ENCODE results near the gene GRIN1. TPM values are rescaled to one million over a fixed set of nuclear protein-coding genes. Genes with fewer than 3 reads are reported as not detected.
"Not testable (repeated sequence)": the region's sequence is repeated elsewhere in the genome, so short reads cannot be mapped to it uniquely, and the experiment has no call there.

GRIN1 gene
- total and polyA plus RNA-seq, 7 experiments from 2014 or later = not detected

DNA sequence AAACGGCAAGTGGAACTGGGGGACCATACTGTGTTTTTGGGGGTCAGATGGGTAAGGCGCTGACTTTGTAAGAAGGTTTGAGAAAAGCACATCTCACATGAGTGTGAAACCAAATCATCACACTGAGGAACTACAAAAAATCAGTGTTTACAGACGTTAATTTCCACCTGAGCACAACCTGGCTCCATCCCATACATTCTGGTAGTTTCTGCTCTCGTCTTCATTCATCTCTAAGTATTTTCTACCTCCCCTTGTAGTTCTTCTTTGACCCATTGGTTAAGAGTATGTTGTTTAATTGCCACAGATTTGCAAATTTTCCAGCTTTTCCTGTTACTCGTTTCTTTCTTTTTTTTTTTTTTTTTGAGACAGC, 15.5 kb upstream of the GRIN1 start:
- Histone ChIP-seq H3K4me3 (ENCODE audit: low read length) (no peak overlapping the region), H3K27me3 (ENCODE audit: control insufficient read depth in 2 of 2, insufficient read depth in 2 of 2, low read length in 2 of 2) (no peaks in the 10 kb centered on the region), H3K4me1 (ENCODE audit: control insufficient read depth in 2 of 2, insufficient read depth in 2 of 2, low read length in 2 of 2) (peaks cover 16 to 17% of the 10 kb centered on the region in 2 donors), H3K27ac (ENCODE audit: low read depth, low read length) (no peak overlapping the region), H3K36me3 (ENCODE audit: control insufficient read depth in 2 of 3, insufficient read depth in 3 of 3, low read length in 3 of 3) (no peaks in the 10 kb centered on the region), H3K9me3 (ENCODE audit: control insufficient read depth in 2 of 3, low read length in 3 of 3) (no peaks in the 10 kb centered on the region)
- H3K36me3 Mint-ChIP-seq = peaks cover 0 to 2% (median 0%) of the 10 kb centered on the region in 5 donors
- H3K4me1 Mint-ChIP-seq = peaks cover 20 to 37% (median 28%) of the 10 kb centered on the region in 7 donors
- H3K4me3 Mint-ChIP-seq = no peak overlapping the region
- DNase-seq (no peak), ATAC-seq (no peak)
- no peaks in the 10 kb centered on the region for H3K27me3 Mint-ChIP-seq
- CTCF ChIA-PET = interaction anchor here (0.7 to 2.2 kb wide), 3 partner anchors 104 to 205 kb away, joined by 4 to 6 read pairs (median 4); partner anchors contain the start of gene RNF224
- H3K9me3 Mint-ChIP-seq = no peaks in the 10 kb centered on the region
- intact Hi-C loops (cut with micrococcal nuclease) = no loop called here
- POLR2A ChIA-PET = interaction anchor here (0.6 to 1.3 kb wide), 3 partner anchors 52 to 116 kb away, joined by 3 to 4 read pairs (median 3); no protein-coding TSS in a partner anchor
- no peak overlapping the region for H3K27ac Mint-ChIP-seq

DNA sequence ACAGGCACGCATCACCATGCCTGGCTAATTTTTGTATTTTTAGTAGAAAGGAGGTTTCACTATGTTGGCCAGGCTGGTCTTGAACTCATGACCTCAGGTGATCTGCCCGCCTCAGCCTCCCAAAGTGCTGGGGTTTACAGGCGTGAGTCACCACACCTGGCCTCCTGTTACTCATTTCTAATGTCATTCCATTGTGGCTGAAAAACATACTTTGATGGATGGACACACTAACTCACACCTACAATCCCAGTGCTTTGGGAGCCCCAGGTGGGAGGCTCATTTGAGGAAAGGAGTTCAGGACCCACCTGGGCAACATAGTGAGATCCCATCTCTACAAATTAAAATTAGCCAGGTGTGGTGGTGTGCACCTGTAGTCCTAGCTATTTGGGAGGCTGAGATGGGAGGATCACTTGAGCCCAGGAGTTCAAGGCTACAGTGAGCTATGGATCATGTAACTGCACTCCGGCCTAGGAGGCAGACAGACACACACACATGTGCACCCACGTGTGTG, 14.9 kb upstream of the GRIN1 start:
- H3K27ac Mint-ChIP-seq; H3K4me3 Mint-ChIP-seq; DNase-seq; H3K27ac ChIP-seq (ENCODE audit: low read depth, low read length); H3K27me3 ChIP-seq (ENCODE audit: control insufficient read depth in 2 of 2, insufficient read depth in 2 of 2, low read length in 2 of 2); H3K36me3 Mint-ChIP-seq; H3K36me3 ChIP-seq (ENCODE audit: control insufficient read depth in 2 of 3, insufficient read depth in 3 of 3, low read length in 3 of 3); H3K4me3 ChIP-seq (ENCODE audit: low read length); H3K9me3 Mint-ChIP-seq; intact Hi-C loops (cut with micrococcal nuclease); H3K9me3 ChIP-seq (ENCODE audit: control insufficient read depth in 2 of 3, low read length in 3 of 3); H3K27me3 Mint-ChIP-seq; ATAC-seq: not testable (repeated sequence)
- CTCF ChIA-PET = interaction anchor here (0.7 to 2.2 kb wide), 4 partner anchors 9 to 206 kb away, joined by 3 to 6 read pairs (median 4); partner anchors contain the start of gene DPP7
- H3K4me1 Mint-ChIP-seq = peaks cover 25 to 41% (median 33%) of the 10 kb centered on the region in 7 donors
- POLR2A ChIA-PET = interaction anchor here (1.1 to 1.3 kb wide), 2 partner anchors 52 to 99 kb away, joined by 3 to 4 read pairs; no protein-coding TSS in a partner anchor
- H3K4me1 ChIP-seq (ENCODE audit: control insufficient read depth in 2 of 2, insufficient read depth in 2 of 2, low read length in 2 of 2) = peaks cover 21 to 22% of the 10 kb centered on the region in 2 donors

DNA sequence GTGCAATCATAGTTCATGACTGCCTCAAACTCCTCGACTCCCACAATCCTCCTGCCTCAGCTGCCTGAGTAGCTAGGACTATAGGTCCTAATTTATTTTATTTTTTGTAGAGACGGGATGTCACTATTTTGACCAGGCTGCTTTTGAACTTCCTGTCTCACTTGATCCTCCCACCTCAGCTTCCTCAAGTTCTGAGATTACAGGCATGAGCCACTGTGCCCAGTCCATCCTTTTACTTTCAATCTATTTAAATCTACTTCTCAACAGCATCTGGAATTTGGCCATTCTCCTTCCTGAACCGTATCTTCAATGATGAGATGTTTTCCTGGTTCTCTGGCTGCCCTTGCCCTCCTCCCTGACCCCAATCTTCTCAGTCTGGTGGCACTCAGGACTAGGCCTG, 12.2 kb upstream of the GRIN1 start:
- peak overlapping the region; percentile 85 for H3K27ac ChIP-seq (ENCODE audit: low read depth, low read length)
- CTCF ChIA-PET = interaction anchor here (1.4 kb wide), 1 partner anchor 31 kb away, joined by 3 read pairs; no protein-coding TSS in a partner anchor

DNA sequence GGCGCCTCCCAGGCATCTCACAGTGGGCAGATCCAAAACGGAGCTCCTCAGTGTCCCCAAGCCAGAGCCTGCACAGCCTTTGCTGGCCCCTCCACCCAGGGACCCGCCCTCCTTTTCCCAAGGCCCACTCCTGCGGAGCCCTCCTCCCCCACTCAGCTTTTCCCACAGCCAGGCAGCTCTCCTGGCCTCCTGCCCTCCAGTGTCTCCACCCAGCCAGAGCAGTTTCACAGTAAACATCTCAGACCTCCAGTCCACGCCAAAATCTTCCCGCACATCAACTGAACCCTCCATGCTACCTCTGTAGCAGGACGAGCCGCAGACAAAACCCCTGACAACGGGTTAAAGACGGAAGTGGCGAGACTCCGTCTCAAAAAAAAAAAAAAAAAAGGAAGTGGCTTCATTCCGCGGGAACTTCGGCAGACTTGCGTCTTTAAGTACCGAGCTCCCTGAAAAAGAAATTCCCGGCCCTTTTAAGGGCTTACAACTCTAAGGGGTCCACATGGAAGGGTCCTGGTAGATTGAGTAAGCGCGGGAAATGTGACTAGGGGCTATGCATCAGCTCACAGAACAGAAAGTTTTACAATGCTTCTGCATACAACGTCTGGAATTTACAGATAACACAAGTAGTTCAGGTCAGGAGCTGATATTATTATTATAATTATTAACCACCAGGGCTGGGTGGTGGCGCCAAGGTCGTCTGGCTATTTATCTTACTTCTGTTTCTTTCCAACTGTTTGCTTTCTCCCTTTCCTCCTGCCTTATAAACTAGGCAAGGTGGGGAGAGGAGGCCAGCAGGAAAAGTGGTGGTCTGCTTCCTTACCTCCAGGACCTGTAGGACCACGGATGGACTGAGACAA, 11.4 kb upstream of the GRIN1 start:
- Mint-ChIP-seq H3K27ac (peak overlapping the region; percentile 83 to 99 (median 94)), H3K27me3 (peaks cover 0 to 2% (median 2%) of the 10 kb centered on the region in 5 donors), H3K4me1 (peaks cover 25 to 34% (median 28%) of the 10 kb centered on the region in 7 donors), H3K4me3 (peak overlapping the region; percentile 82 to 93 (median 86)), H3K36me3 (peaks cover 0 to 2% (median 0%) of the 10 kb centered on the region in 5 donors), H3K9me3 (peaks cover 0 to 11% (median 0%) of the 10 kb centered on the region in 11 donors)
- intact Hi-C loops (cut with micrococcal nuclease) = loop anchor here (2.0 to 5.0 kb wide), 2 partner anchors 13 to 425 kb away; partner anchors contain the start of genes DPP7 (in 1 of the 2), MRPL41 (in 1 of the 2) and PNPLA7 (in 1 of the 2)
- ATAC-seq = no peak
- H3K4me3 ChIP-seq (ENCODE audit: low read length) = peak overlapping the region; percentile 85
- no peaks in the 10 kb centered on the region for H3K36me3 ChIP-seq (ENCODE audit: control insufficient read depth in 2 of 3, insufficient read depth in 3 of 3, low read length in 3 of 3)
- peak in 6 of 9 donors; percentile 31 to 56 (median 42) for DNase-seq
- H3K4me1 ChIP-seq (ENCODE audit: control insufficient read depth in 2 of 2, insufficient read depth in 2 of 2, low read length in 2 of 2) = peaks cover 21 to 28% of the 10 kb centered on the region in 2 donors
- no peaks in the 10 kb centered on the region for H3K27me3 ChIP-seq (ENCODE audit: control insufficient read depth in 2 of 2, insufficient read depth in 2 of 2, low read length in 2 of 2)
- POLR2A ChIA-PET = interaction anchor here (0.6 to 2.7 kb wide), 8 partner anchors 14 to 400 kb away, joined by 3 to 10 read pairs (median 4); partner anchors contain the start of genes NDOR1, TMEM203, TPRN and TUBB4B
- CTCF ChIA-PET = interaction anchor here (0.6 to 1.1 kb wide), 3 partner anchors 61 to 421 kb away, joined by 4 read pairs; partner anchors contain the start of genes ANAPC2 and SSNA1
- H3K9me3 ChIP-seq (ENCODE audit: control insufficient read depth in 2 of 3, low read length in 3 of 3) = no peaks in the 10 kb centered on the region
- H3K27ac ChIP-seq (ENCODE audit: low read depth, low read length) = peak overlapping the region; percentile 85

More for the DNA sequence above, 12.2 kb upstream of the GRIN1 start:
- POLR2A ChIA-PET = interaction anchor here (0.7 to 2.7 kb wide), 6 partner anchors 13 to 113 kb away, joined by 3 to 10 read pairs (median 6); partner anchors contain the start of genes NDOR1, TMEM203, TPRN and TUBB4B
- Mint-ChIP-seq H3K27me3 (no peaks in the 10 kb centered on the region), H3K9me3 (peaks cover 0 to 11% (median 0%) of the 10 kb centered on the region in 11 donors), H3K4me3 (peak overlapping the region; percentile 82 to 93 (median 86)), H3K27ac (peak overlapping the region; percentile 59 to 99 (median 94)), H3K4me1 (peaks cover 25 to 36% (median 33%) of the 10 kb centered on the region in 7 donors), H3K36me3 (peaks cover 0 to 2% (median 0%) of the 10 kb centered on the region in 5 donors)
- H3K27me3 ChIP-seq (ENCODE audit: control insufficient read depth in 2 of 2, insufficient read depth in 2 of 2, low read length in 2 of 2) = no peaks in the 10 kb centered on the region
- H3K4me1 ChIP-seq (ENCODE audit: control insufficient read depth in 2 of 2, insufficient read depth in 2 of 2, low read length in 2 of 2) = peaks cover 21 to 28% of the 10 kb centered on the region in 2 donors
- H3K4me3 ChIP-seq (ENCODE audit: low read length) = peak overlapping the region; percentile 85
- DNase-seq = no peak
- no peaks in the 10 kb centered on the region for H3K36me3 ChIP-seq (ENCODE audit: control insufficient read depth in 2 of 3, insufficient read depth in 3 of 3, low read length in 3 of 3)
- intact Hi-C loops (cut with micrococcal nuclease) = loop anchor here in 1 of 2 donors (5.0 kb wide), 1 partner anchor 426 kb away; the partner anchor contains the start of genes MRPL41 and PNPLA7
- no peaks in the 10 kb centered on the region for H3K9me3 ChIP-seq (ENCODE audit: control insufficient read depth in 2 of 3, low read length in 3 of 3)
- ATAC-seq = no peak

DNA sequence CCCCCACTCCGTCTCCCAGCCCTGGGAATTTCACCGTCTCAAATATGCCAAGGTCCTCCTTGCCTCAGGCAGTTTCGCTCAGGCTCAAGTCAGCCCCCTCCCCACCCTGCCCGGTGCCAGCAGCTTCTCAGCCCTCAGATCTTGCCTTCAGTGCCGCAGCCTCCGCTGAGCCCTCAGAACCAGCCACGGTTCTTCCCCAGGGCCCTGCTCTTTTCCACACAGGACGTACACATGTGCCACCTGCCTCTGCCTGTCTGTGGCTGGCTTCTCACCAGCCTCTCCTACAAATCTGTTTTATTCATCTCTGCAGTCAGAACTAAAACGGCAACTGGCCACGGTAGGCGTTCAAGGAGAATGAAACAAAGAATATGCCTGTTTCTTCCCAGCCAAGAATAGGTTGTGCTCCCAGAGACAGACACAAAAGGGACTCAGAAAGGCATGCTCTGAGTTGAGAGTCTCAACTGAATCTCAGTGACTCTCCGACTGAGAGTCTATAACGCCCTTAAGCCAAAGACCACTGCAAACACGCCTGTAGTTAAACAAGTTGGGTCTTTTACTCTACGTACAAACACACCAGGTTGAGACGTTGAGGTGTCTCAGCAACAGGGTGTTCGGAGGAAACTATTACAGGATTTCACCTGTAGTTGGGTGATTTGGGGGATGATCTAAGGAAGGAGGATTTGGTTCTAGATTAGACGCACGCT, 10.6 kb upstream of the GRIN1 start:
- Mint-ChIP-seq H3K36me3 (peaks cover 0 to 2% (median 0%) of the 10 kb centered on the region in 5 donors), H3K27ac (peak overlapping the region; percentile 83 to 95 (median 91)), H3K4me1 (peaks cover 23 to 34% (median 27%) of the 10 kb centered on the region in 7 donors), H3K4me3 (peak overlapping the region; percentile 82 to 93 (median 86)), H3K27me3 (peaks cover 3 to 10% (median 8%) of the 10 kb centered on the region in 5 donors), H3K9me3 (peaks cover 0 to 11% (median 0%) of the 10 kb centered on the region in 11 donors)
- Histone ChIP-seq H3K9me3 (ENCODE audit: control insufficient read depth in 2 of 3, low read length in 3 of 3) (no peaks in the 10 kb centered on the region), H3K27ac (ENCODE audit: low read depth, low read length) (peak overlapping the region; percentile 85), H3K36me3 (ENCODE audit: control insufficient read depth in 2 of 3, insufficient read depth in 3 of 3, low read length in 3 of 3) (no peaks in the 10 kb centered on the region), H3K4me3 (ENCODE audit: low read length) (peak overlapping the region; percentile 85), H3K4me1 (ENCODE audit: control insufficient read depth in 2 of 2, insufficient read depth in 2 of 2, low read length in 2 of 2) (peaks cover 21 to 28% of the 10 kb centered on the region in 2 donors), H3K27me3 (ENCODE audit: control insufficient read depth in 2 of 2, insufficient read depth in 2 of 2, low read length in 2 of 2) (no peaks in the 10 kb centered on the region)
- intact Hi-C loops (cut with micrococcal nuclease) = loop anchor here (2.0 to 5.0 kb wide), 2 partner anchors 14 to 424 kb away; partner anchors contain the start of genes DPP7 (in 1 of the 2), MRPL41 (in 1 of the 2) and PNPLA7 (in 1 of the 2)
- peak in 3 of 9 donors; percentile 15 to 40 (median 21) for DNase-seq
- CTCF ChIA-PET = interaction anchor here (0.6 to 1.1 kb wide), 2 partner anchors 60 to 422 kb away, joined by 4 read pairs; partner anchors contain the start of genes ANAPC2 and SSNA1
- no peak for ATAC-seq
- POLR2A ChIA-PET = interaction anchor here (1.2 to 2.7 kb wide), 9 partner anchors 11 to 112 kb away, joined by 3 to 10 read pairs (median 8); partner anchors contain the start of genes TPRN and TUBB4B
